ENCODE data around the gene SYT12.

Gene SYT12
- total RNA-seq: 0 reads per million in 3 donors

- peak within 1 kb of the TSS; percentile 55 for H3K4me3 ChIP-seq (ENCODE audit: insufficient read depth, low read depth, low read length, poor library complexity, severe bottlenecking)
- no peaks in the 10 kb centered on the region for H3K9me3 ChIP-seq (ENCODE audit: control insufficient read depth, low read length)
- H3K4me1 ChIP-seq (ENCODE audit: control insufficient read depth, insufficient read depth, low read length, poor library complexity, severe bottlenecking): peaks cover 28% of the 10 kb centered on the region
- DNase-seq: no peak
- H3K27me3 ChIP-seq (replicated peaks; ENCODE audit: control insufficient read depth, insufficient read depth, low read length, poor library complexity, severe bottlenecking): peaks cover 23% of the 10 kb centered on the region
- no peak within 1 kb of the TSS for H3K27ac ChIP-seq (ENCODE audit: insufficient read depth, low read length, poor library complexity, severe bottlenecking)
- H3K36me3 ChIP-seq (ENCODE audit: control insufficient read depth, insufficient read depth, low read length): no peaks in the 10 kb centered on the region
Measured at GRCh38 chr11:67022961-67023956, at the start of gene SYT12. SYT12 (plus strand) TSS chr11:67023134; CDS start chr11:67030145, 7,011 bp downstream.

GRCh38 chr11:66973956-66974580, 48.9 kb upstream of the SYT12 start:
- H3K27ac ChIP-seq (ENCODE audit: insufficient read depth, low read length, poor library complexity, severe bottlenecking): no peak overlapping the region
- no peak overlapping the region for H3K4me3 ChIP-seq (ENCODE audit: insufficient read depth, low read depth, low read length, poor library complexity, severe bottlenecking)
- H3K27me3 ChIP-seq (replicated peaks; ENCODE audit: control insufficient read depth, insufficient read depth, low read length, poor library complexity, severe bottlenecking): peaks cover 8% of the 10 kb centered on the region
- no peak for DNase-seq
- no peaks in the 10 kb centered on the region for H3K36me3 ChIP-seq (ENCODE audit: control insufficient read depth, insufficient read depth, low read length)
- H3K4me1 ChIP-seq (ENCODE audit: control insufficient read depth, insufficient read depth, low read length, poor library complexity, severe bottlenecking): no peaks in the 10 kb centered on the region
- no peaks in the 10 kb centered on the region for H3K9me3 ChIP-seq (ENCODE audit: control insufficient read depth, low read length)

GRCh38 chr11:66974724-66975404, 48.1 kb upstream of the SYT12 start, which contains the start of gene C11orf86:
C11orf86 (plus strand) TSS chr11:66975304; CDS start chr11:66975363, 59 bp downstream.
- DNase-seq: no peak
- no peaks in the 10 kb centered on the region for H3K9me3 ChIP-seq (ENCODE audit: control insufficient read depth, low read length)
- H3K36me3 ChIP-seq (ENCODE audit: control insufficient read depth, insufficient read depth, low read length): no peaks in the 10 kb centered on the region
- H3K27me3 ChIP-seq (replicated peaks; ENCODE audit: control insufficient read depth, insufficient read depth, low read length, poor library complexity, severe bottlenecking): peaks cover 8% of the 10 kb centered on the region
- no peaks in the 10 kb centered on the region for H3K4me1 ChIP-seq (ENCODE audit: control insufficient read depth, insufficient read depth, low read length, poor library complexity, severe bottlenecking)
- no peak within 1 kb of the TSS for H3K27ac ChIP-seq (ENCODE audit: insufficient read depth, low read length, poor library complexity, severe bottlenecking)
- H3K4me3 ChIP-seq (ENCODE audit: insufficient read depth, low read depth, low read length, poor library complexity, severe bottlenecking): no peak within 1 kb of the TSS

GRCh38 chr11:66975405-66976027, 47.4 kb upstream of the SYT12 start:
- no peak for DNase-seq
- Histone ChIP-seq H3K4me1 (ENCODE audit: control insufficient read depth, insufficient read depth, low read length, poor library complexity, severe bottlenecking) (no peaks in the 10 kb centered on the region), H3K27me3 (replicated peaks; ENCODE audit: control insufficient read depth, insufficient read depth, low read length, poor library complexity, severe bottlenecking) (peaks cover 8% of the 10 kb centered on the region), H3K4me3 (ENCODE audit: insufficient read depth, low read depth, low read length, poor library complexity, severe bottlenecking) (no peak overlapping the region), H3K27ac (ENCODE audit: insufficient read depth, low read length, poor library complexity, severe bottlenecking) (no peak overlapping the region), H3K36me3 (ENCODE audit: control insufficient read depth, insufficient read depth, low read length) (no peaks in the 10 kb centered on the region), H3K9me3 (ENCODE audit: control insufficient read depth, low read length) (no peaks in the 10 kb centered on the region)

- H3K27me3 ChIP-seq (replicated peaks; ENCODE audit: control insufficient read depth, insufficient read depth, low read length, poor library complexity, severe bottlenecking): peaks cover 8% of the 10 kb centered on the region
- no peaks in the 10 kb centered on the region for H3K4me1 ChIP-seq (ENCODE audit: control insufficient read depth, insufficient read depth, low read length, poor library complexity, severe bottlenecking)
- DNase-seq: no peak
- H3K27ac ChIP-seq (ENCODE audit: insufficient read depth, low read length, poor library complexity, severe bottlenecking): no peak overlapping the region
- H3K9me3 ChIP-seq (ENCODE audit: control insufficient read depth, low read length): no peaks in the 10 kb centered on the region
- no peaks in the 10 kb centered on the region for H3K36me3 ChIP-seq (ENCODE audit: control insufficient read depth, insufficient read depth, low read length)
- no peak overlapping the region for H3K4me3 ChIP-seq (ENCODE audit: insufficient read depth, low read depth, low read length, poor library complexity, severe bottlenecking)
Measured at GRCh38 chr11:66976028-66976467, 46.9 kb upstream of the SYT12 start.

GRCh38 chr11:66976925-66977324, 46.0 kb upstream of the SYT12 start:
- H3K27me3 ChIP-seq (replicated peaks; ENCODE audit: control insufficient read depth, insufficient read depth, low read length, poor library complexity, severe bottlenecking): peaks cover 8% of the 10 kb centered on the region
- H3K36me3 ChIP-seq (ENCODE audit: control insufficient read depth, insufficient read depth, low read length): no peaks in the 10 kb centered on the region
- no peak overlapping the region for H3K27ac ChIP-seq (ENCODE audit: insufficient read depth, low read length, poor library complexity, severe bottlenecking)
- no peak overlapping the region for H3K4me3 ChIP-seq (ENCODE audit: insufficient read depth, low read depth, low read length, poor library complexity, severe bottlenecking)
- H3K4me1 ChIP-seq (ENCODE audit: control insufficient read depth, insufficient read depth, low read length, poor library complexity, severe bottlenecking): peaks cover under 1% of the 10 kb centered on the region
- DNase-seq: no peak
- no peaks in the 10 kb centered on the region for H3K9me3 ChIP-seq (ENCODE audit: control insufficient read depth, low read length)

GRCh38 chr11:66978229-66978628, 44.7 kb upstream of the SYT12 start:
- Histone ChIP-seq H3K4me1 (ENCODE audit: control insufficient read depth, insufficient read depth, low read length, poor library complexity, severe bottlenecking) (peaks cover 4% of the 10 kb centered on the region), H3K27me3 (replicated peaks; ENCODE audit: control insufficient read depth, insufficient read depth, low read length, poor library complexity, severe bottlenecking) (peaks cover 8% of the 10 kb centered on the region), H3K9me3 (ENCODE audit: control insufficient read depth, low read length) (no peaks in the 10 kb centered on the region), H3K36me3 (ENCODE audit: control insufficient read depth, insufficient read depth, low read length) (no peaks in the 10 kb centered on the region), H3K27ac (ENCODE audit: insufficient read depth, low read length, poor library complexity, severe bottlenecking) (no peak overlapping the region), H3K4me3 (ENCODE audit: insufficient read depth, low read depth, low read length, poor library complexity, severe bottlenecking) (no peak overlapping the region)
- no peak for DNase-seq

- Histone ChIP-seq H3K9me3 (ENCODE audit: control insufficient read depth, low read length) (no peaks in the 10 kb centered on the region), H3K4me1 (ENCODE audit: control insufficient read depth, insufficient read depth, low read length, poor library complexity, severe bottlenecking) (peaks cover 4% of the 10 kb centered on the region), H3K27me3 (replicated peaks; ENCODE audit: control insufficient read depth, insufficient read depth, low read length, poor library complexity, severe bottlenecking) (peaks cover 8% of the 10 kb centered on the region), H3K27ac (ENCODE audit: insufficient read depth, low read length, poor library complexity, severe bottlenecking) (no peak overlapping the region), H3K4me3 (ENCODE audit: insufficient read depth, low read depth, low read length, poor library complexity, severe bottlenecking) (no peak overlapping the region), H3K36me3 (ENCODE audit: control insufficient read depth, insufficient read depth, low read length) (no peaks in the 10 kb centered on the region)
- no peak for DNase-seq
Measured at GRCh38 chr11:66978717-66979116, 44.2 kb upstream of the SYT12 start.

GRCh38 chr11:66979336-66979980, 43.5 kb upstream of the SYT12 start:
- Histone ChIP-seq H3K27me3 (replicated peaks; ENCODE audit: control insufficient read depth, insufficient read depth, low read length, poor library complexity, severe bottlenecking) (peaks cover 8% of the 10 kb centered on the region), H3K4me3 (ENCODE audit: insufficient read depth, low read depth, low read length, poor library complexity, severe bottlenecking) (no peak overlapping the region), H3K36me3 (ENCODE audit: control insufficient read depth, insufficient read depth, low read length) (no peaks in the 10 kb centered on the region), H3K4me1 (ENCODE audit: control insufficient read depth, insufficient read depth, low read length, poor library complexity, severe bottlenecking) (peaks cover 4% of the 10 kb centered on the region), H3K27ac (ENCODE audit: insufficient read depth, low read length, poor library complexity, severe bottlenecking) (no peak overlapping the region), H3K9me3 (ENCODE audit: control insufficient read depth, low read length) (no peaks in the 10 kb centered on the region)
- no peak for DNase-seq
